ENCODE measurements around the gene SDC4. TPM values are rescaled to one million over a fixed set of nuclear protein-coding genes. Genes with fewer than 3 reads are reported as not detected.

SDC4 gene
- total and polyA plus RNA-seq, 9 of the 15 experiments (the other 6 are each of a cell fraction or from before 2014, with no cell fraction given), result 2.1 to 10.7 (median 6.3) TPM

- Histone ChIP-seq H3K27me3 (ENCODE audit: control insufficient read depth in 2 of 2, insufficient read depth in 2 of 2, low read length in 2 of 2) (no peaks in the 10 kb centered on the region), H3K9ac (ENCODE audit: insufficient read depth in 1 of 2, low read depth in 2 of 2, low read length in 2 of 2) (peak overlapping the region in 1 of 2 experiments; percentile 61; a peak in 2 of 4 replicates), H3K36me3 (ENCODE audit: control insufficient read depth, insufficient read depth, low read length) (no peaks in the 10 kb centered on the region), H3K9me3 (replicated peaks; ENCODE audit: control insufficient read depth, insufficient read depth, low read depth, low read length) (no peaks in the 10 kb centered on the region), H2AFZ (ENCODE audit: low read depth, low read length) (peak overlapping the region; percentile 94), H3K4me1 (replicated peaks in 1 of 2; ENCODE audit: control insufficient read depth in 2 of 2, insufficient read depth in 2 of 2, low read length in 2 of 2) (peaks cover 7 to 15% of the 10 kb centered on the region in 2 experiments; a peak in 4 of 5 replicates), H3K4me3 (peak overlapping the region; percentile 41), H3K27ac (ENCODE audit: extremely low read depth, low read depth, low read length) (no peak overlapping the region; the same call in 2 of the 3 replicates), H3K9me1 (ENCODE audit: control insufficient read depth, insufficient read depth, low read length) (no peaks in the 10 kb centered on the region), H4K20me1 (replicated peaks; ENCODE audit: control insufficient read depth, insufficient read depth, low read length) (no peaks in the 10 kb centered on the region), H3K4me2 (ENCODE audit: insufficient read depth, low read length) (peak overlapping the region; percentile 90), H3K79me2 (ENCODE audit: control insufficient read depth, insufficient read depth, low read length) (no peaks in the 10 kb centered on the region)
- no TSS peak for BruUV-seq (replicated peaks)
- in situ Hi-C loops (cut with MboI) (loop anchor here (5.0 kb wide), 1 partner anchor 63 kb away; no protein-coding TSS in a partner anchor), intact Hi-C loops (cut with micrococcal nuclease) (loop anchor here (1.0 to 5.0 kb wide), 2 partner anchors 63 to 398 kb away; no protein-coding TSS in a partner anchor)
- no peak for FAIRE-seq
- POLR2A ChIA-PET, result interaction anchor here (0.6 to 3.6 kb wide), 12 partner anchors 11 to 79 kb away, joined by 3 to 38 read pairs (median 4); partner anchors contain the start of genes SDC4 and SYS1
- 28% methylated on average over 9 of the region's 9 CpGs for WGBS (ENCODE audit: insufficient coverage, low coverage, missing lambda C conversion rate)
- DNase-seq (ENCODE audit: extremely low read depth in 1 of 4, low spot score in 3 of 4), result no peak
- ATAC-seq, result no peak
- CTCF ChIA-PET (ENCODE audit: low intra/inter-chr PET ratio), result interaction anchor here (0.6 to 2.3 kb wide), 5 partner anchors 51 to 397 kb away, joined by 3 to 17 read pairs (median 8); no protein-coding TSS in a partner anchor
- TF ChIP-seq ZNF280A (IDR thresholded peaks at IDR 0.05; ENCODE audit: low read depth, partially characterized antibody) (no peak), ZNF384 (IDR thresholded peaks at IDR 0.05; ENCODE audit: low read depth, low read length) (0 out of 2 replicates have a peak, but pooled peaks have one; percentile 31), BCOR (IDR thresholded peaks at IDR 0.05) (peak; percentile 62; the same call in 1 of the 2 replicates), E2F8 (IDR thresholded peaks at IDR 0.05; ENCODE audit: low read depth, partially characterized antibody) (peak; percentile 3), ZBTB1 (CRISPR knock-in tag; IDR thresholded peaks at IDR 0.05; ENCODE audit: borderline replicate concordance, low read depth) (0 out of 2 replicates have a peak, but pooled peaks have one; percentile 47), HDAC3 (IDR thresholded peaks at IDR 0.05; ENCODE audit: borderline replicate concordance, partially characterized antibody) (peak; percentile 4), ZNF121 (CRISPR knock-in tag; conservative IDR thresholded peaks at IDR 0.05) (peak; percentile 89), TRIM28 (IDR thresholded peaks at IDR 0.05) (0 out of 2 replicates have a peak, but pooled peaks have one; percentile 5), MNT (conservative IDR thresholded peaks at IDR 0.05) (no peak), NBN (IDR thresholded peaks at IDR 0.05; ENCODE audit: low read depth) (0 out of 2 replicates have a peak, but pooled peaks have one; percentile 10), ADNP (tag; IDR thresholded peaks at IDR 0.05) (peak; percentile 48; the same call in 1 of the 2 replicates), ZFP91 (CRISPR knock-in tag; IDR thresholded peaks at IDR 0.05) (no peak)
Observed at GRCh38 chr20:45374101-45374467, 25.9 kb upstream of the SDC4 start.

Measured in K562 (cell line).